ENCODE results near the gene PTPRD. TPM values are rescaled to one million over a fixed set of nuclear protein-coding genes. Genes with fewer than 3 reads are reported as not detected.

PTPRD gene
- total RNA-seq, 2 donors from 2014 or later: 19.6 to 101 TPM

- ATAC-seq (ENCODE audit: insufficient number of reproducible peaks, low FRiP score, low read depth): no peak
- Histone ChIP-seq H3K36me3 (no peaks in the 10 kb centered on the region), H3K27me3 (replicated peaks; ENCODE audit: insufficient read depth) (no peaks in the 10 kb centered on the region), H3K27ac (no peak overlapping the region), H3K4me1 (ENCODE audit: control insufficient read depth in 1 of 2, low read depth in 2 of 2) (no peaks in the 10 kb centered on the region), H3K9me3 (no peaks in the 10 kb centered on the region), H3K4me3 (no peak overlapping the region)
- no peak for TF ChIP-seq CTCF (IDR thresholded peaks at IDR 0.05)
- no peak for DNase-seq (ENCODE audit: low spot score)
These were observed 400.1 kb downstream of the PTPRD start for GRCh38 chr9:10212702-10213101.

DNA sequence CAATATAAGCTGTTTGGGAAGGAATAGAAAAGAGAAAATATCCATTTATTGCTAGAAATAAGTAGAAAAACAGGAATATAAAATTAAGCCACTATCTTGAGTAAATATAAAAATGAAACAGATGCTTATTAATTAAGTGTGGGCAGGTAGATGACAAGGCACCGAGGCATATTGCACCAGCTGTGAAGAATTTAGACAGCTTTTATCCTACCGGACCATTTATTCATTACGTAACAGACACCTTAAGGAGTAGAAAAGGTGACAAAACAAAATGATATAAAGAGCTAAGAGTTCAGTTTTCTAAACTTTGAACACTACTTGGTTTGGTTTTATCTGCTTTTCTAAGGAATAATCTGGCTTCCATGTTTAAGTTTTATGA lies 404.1 kb downstream of the PTPRD start:
- Histone ChIP-seq H3K4me3 (peak overlapping the region; percentile 58), H3K27me3 (replicated peaks; ENCODE audit: insufficient read depth) (no peaks in the 10 kb centered on the region), H3K36me3 (no peaks in the 10 kb centered on the region), H3K9me3 (no peaks in the 10 kb centered on the region), H3K27ac (no peak overlapping the region), H3K4me1 (ENCODE audit: control insufficient read depth in 1 of 2, low read depth in 2 of 2) (no peaks in the 10 kb centered on the region)
- ATAC-seq (ENCODE audit: insufficient number of reproducible peaks, low FRiP score, low read depth): no peak
- DNase-seq (ENCODE audit: low spot score): no peak
- no peak for TF ChIP-seq CTCF (IDR thresholded peaks at IDR 0.05)

DNA sequence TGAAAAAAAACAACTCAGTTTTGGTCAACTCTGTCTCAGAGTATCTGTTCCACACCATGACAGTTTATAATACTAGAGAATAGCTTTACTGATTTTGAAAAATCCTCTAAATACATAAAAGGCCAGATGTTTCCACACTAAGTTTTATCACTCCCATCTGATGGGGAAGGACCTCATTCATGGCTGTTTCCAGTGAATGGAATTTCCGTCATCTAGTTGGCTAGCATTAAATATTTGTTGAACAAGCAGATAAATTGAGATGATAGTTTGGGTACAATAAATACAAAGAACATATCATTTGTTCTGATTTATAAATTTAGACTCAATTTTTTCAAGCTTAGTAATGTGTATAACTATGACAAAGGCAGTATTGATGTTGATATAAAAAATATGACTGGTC lies 408.5 kb downstream of the PTPRD start:
- TF ChIP-seq CTCF (IDR thresholded peaks at IDR 0.05): no peak
- H3K9me3 ChIP-seq: no peaks in the 10 kb centered on the region
- DNase-seq (ENCODE audit: low spot score) (no peak), ATAC-seq (ENCODE audit: insufficient number of reproducible peaks, low FRiP score, low read depth) (no peak)
- no peaks in the 10 kb centered on the region for H3K27me3 ChIP-seq (replicated peaks; ENCODE audit: insufficient read depth)
- no peaks in the 10 kb centered on the region for H3K36me3 ChIP-seq
- no peak overlapping the region for H3K27ac ChIP-seq
- H3K4me1 ChIP-seq (ENCODE audit: control insufficient read depth in 1 of 2, low read depth in 2 of 2): no peaks in the 10 kb centered on the region
- H3K4me3 ChIP-seq: no peak overlapping the region

DNA sequence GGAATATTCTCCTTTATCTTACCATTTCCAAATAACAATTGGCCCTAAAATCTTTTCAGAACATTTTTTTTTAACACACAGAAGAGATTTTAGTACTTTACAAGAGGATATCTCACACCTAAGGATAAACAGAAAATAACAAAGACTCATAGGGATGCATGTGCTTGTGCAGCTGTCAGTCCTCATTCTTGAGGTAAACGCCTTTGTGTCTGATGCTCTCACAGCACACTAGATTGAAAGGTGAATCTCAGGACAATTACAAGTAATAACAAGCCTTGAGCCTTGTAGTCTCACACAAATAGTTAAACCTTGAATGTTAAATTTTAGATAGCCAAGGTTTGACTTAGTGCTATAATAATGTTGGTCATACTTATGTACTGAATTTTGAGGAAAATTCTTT lies 439.2 kb downstream of the PTPRD start:
- Histone ChIP-seq H3K4me1 (ENCODE audit: control insufficient read depth in 1 of 2, low read depth in 2 of 2) (no peaks in the 10 kb centered on the region), H3K9me3 (no peaks in the 10 kb centered on the region), H3K27ac (no peak overlapping the region), H3K36me3 (no peaks in the 10 kb centered on the region), H3K4me3 (no peak overlapping the region), H3K27me3 (replicated peaks; ENCODE audit: insufficient read depth) (no peaks in the 10 kb centered on the region)
- ATAC-seq (ENCODE audit: insufficient number of reproducible peaks, low FRiP score, low read depth) (no peak), DNase-seq (ENCODE audit: low spot score) (no peak)
- no peak for TF ChIP-seq CTCF (IDR thresholded peaks at IDR 0.05)

GRCh38 chr9:10172476-10172875 lies 440.3 kb downstream of the PTPRD start:
- no peaks in the 10 kb centered on the region for H3K27me3 ChIP-seq (replicated peaks; ENCODE audit: insufficient read depth)
- no peak for TF ChIP-seq CTCF (IDR thresholded peaks at IDR 0.05)
- no peaks in the 10 kb centered on the region for H3K9me3 ChIP-seq
- H3K4me1 ChIP-seq (ENCODE audit: control insufficient read depth in 1 of 2, low read depth in 2 of 2): no peaks in the 10 kb centered on the region
- no peaks in the 10 kb centered on the region for H3K36me3 ChIP-seq
- no peak overlapping the region for H3K27ac ChIP-seq
- DNase-seq (ENCODE audit: low spot score) (no peak), ATAC-seq (ENCODE audit: insufficient number of reproducible peaks, low FRiP score, low read depth) (no peak)
- no peak overlapping the region for H3K4me3 ChIP-seq
